GM21723 (cell line): ENCODE measurements around the gene GTPBP3.
"Not testable (repeated sequence)": the region's sequence is repeated elsewhere in the genome, so short reads cannot be mapped to it uniquely, and the experiment has no call there.

Experiments
- ATAC-seq: cut with Tn5 transposase; IDR thresholded peaks from one replicate; pipeline ENCODE4 v1.9.1; 2021; ENCODE audit warnings: mild to moderate bottlenecking, moderate library complexity; ENCODE audit not compliant: unreplicated experiment

GTPBP3 gene

GRCh38 chr19:17336872-17337674, at the start of gene GTPBP3:
GTPBP3 (plus strand) TSS chr19:17337553; CDS start chr19:17337612, 59 bp downstream.
- ATAC-seq = peak; percentile 77

GRCh38 chr19:17289489-17289888, 47.9 kb upstream of the GTPBP3 start:
- ATAC-seq = no peak

- peak; percentile 84 for ATAC-seq
Observed at GRCh38 chr19:17292301-17293074, 44.9 kb upstream of the GTPBP3 start.

- ATAC-seq = no peak
Observed at GRCh38 chr19:17293605-17294004, 43.7 kb upstream of the GTPBP3 start.

- ATAC-seq = no peak
Observed at GRCh38 chr19:17294051-17294891, 43.1 kb upstream of the GTPBP3 start.

GRCh38 chr19:17295551-17295950, 41.8 kb upstream of the GTPBP3 start:
- not testable (repeated sequence) for ATAC-seq

- ATAC-seq = no peak
Observed at GRCh38 chr19:17296273-17296672, 41.1 kb upstream of the GTPBP3 start.

GRCh38 chr19:17296976-17297375, 40.4 kb upstream of the GTPBP3 start:
- ATAC-seq = no peak

GRCh38 chr19:17300992-17301619, 36.2 kb upstream of the GTPBP3 start:
- ATAC-seq = no peak

- no peak for ATAC-seq
Observed at GRCh38 chr19:17302391-17303166, 34.8 kb upstream of the GTPBP3 start.

GRCh38 chr19:17303167-17303939, 34.0 kb upstream of the GTPBP3 start, which contains the start of gene ABHD8:
ABHD8 (minus strand) TSS chr19:17303425; CDS start chr19:17301616, 1,809 bp downstream.
- peak; percentile 58 for ATAC-seq

- no peak for ATAC-seq
Observed at GRCh38 chr19:17303940-17304267, 33.4 kb upstream of the GTPBP3 start.

- no peak for ATAC-seq
Observed at GRCh38 chr19:17304386-17305215, 32.8 kb upstream of the GTPBP3 start.

- ATAC-seq = no peak
Observed at GRCh38 chr19:17305216-17305516, 32.2 kb upstream of the GTPBP3 start.

- peak; percentile 56 for ATAC-seq
Observed at GRCh38 chr19:17305517-17306284, 31.7 kb upstream of the GTPBP3 start, which contains the start of gene MRPL34. MRPL34 (plus strand) TSS chr19:17305872; CDS start chr19:17305893, 21 bp downstream.

- no peak for ATAC-seq
Observed at GRCh38 chr19:17306285-17306714, 31.1 kb upstream of the GTPBP3 start.

GRCh38 chr19:17307876-17308377, 29.4 kb upstream of the GTPBP3 start:
- ATAC-seq = no peak
